Hepatocyte (in vitro differentiated cells): ENCODE data around the gene RACGAP1.

ENCODE experiments used
- EZH2 ChIP-seq: fragments of 200-600 bp; sonication (generic); IDR thresholded peaks from 2 replicates; pipeline ENCODE4 v1.6.1; 2016; ENCODE audit warnings: antibody characterized with exemption, mild to moderate bottlenecking, borderline replicate concordance
- EZH2phosphoT487 ChIP-seq: fragments of 200-600 bp; sonication (generic); IDR thresholded peaks from one replicate; pipeline ENCODE4 v1.6.1; 2018; ENCODE audit warnings: antibody characterized with exemption, mild to moderate bottlenecking, low read depth, moderate library complexity; ENCODE audit not compliant: unreplicated experiment, severe bottlenecking
- TF ChIP-seq, protein P1 (sequence below): fragments of 200-600 bp; sonication (generic); IDR thresholded peaks from 2 replicates; pipeline ENCODE4 v1.5.1; 2016; ENCODE audit warnings: antibody characterized with exemption, mild to moderate bottlenecking; ENCODE audit not compliant: poor library complexity

DNA sequence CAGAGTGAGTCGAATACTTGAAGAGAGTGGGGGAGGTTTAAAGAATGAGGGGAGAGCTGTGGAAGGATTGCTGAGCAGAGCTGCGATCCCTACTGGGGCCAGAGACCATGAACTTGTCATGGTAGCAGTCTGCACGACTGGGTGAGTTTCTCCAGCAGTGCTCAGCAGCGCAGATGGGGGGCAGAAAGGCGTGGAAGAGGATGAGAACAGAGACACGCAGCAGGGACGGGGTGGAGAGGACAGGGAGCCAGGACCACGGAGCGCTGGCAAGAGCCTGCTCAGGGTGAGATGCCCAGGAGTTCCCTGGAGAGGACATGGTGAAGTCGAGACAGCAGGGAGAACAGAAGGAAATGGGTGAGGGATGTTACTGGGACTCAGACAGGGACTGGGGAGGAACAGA is 54.6 kb downstream of the RACGAP1 start:
- TF ChIP-seq, protein P1, sequence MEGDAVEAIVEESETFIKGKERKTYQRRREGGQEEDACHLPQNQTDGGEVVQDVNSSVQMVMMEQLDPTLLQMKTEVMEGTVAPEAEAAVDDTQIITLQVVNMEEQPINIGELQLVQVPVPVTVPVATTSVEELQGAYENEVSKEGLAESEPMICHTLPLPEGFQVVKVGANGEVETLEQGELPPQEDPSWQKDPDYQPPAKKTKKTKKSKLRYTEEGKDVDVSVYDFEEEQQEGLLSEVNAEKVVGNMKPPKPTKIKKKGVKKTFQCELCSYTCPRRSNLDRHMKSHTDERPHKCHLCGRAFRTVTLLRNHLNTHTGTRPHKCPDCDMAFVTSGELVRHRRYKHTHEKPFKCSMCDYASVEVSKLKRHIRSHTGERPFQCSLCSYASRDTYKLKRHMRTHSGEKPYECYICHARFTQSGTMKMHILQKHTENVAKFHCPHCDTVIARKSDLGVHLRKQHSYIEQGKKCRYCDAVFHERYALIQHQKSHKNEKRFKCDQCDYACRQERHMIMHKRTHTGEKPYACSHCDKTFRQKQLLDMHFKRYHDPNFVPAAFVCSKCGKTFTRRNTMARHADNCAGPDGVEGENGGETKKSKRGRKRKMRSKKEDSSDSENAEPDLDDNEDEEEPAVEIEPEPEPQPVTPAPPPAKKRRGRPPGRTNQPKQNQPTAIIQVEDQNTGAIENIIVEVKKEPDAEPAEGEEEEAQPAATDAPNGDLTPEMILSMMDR: no peak
- TF ChIP-seq EZH2: no peak
- no peak for TF ChIP-seq EZH2phosphoT487
